Small intestine (tissue), 7 donors: ENCODE results near the gene TICAM2. TPM values are rescaled to one million over a fixed set of nuclear protein-coding genes. Genes with fewer than 3 reads are reported as not detected.

ENCODE experiments used
- DNase-seq, 2 donors: peaks; one replicate each; pipeline versions ENCODE4 v3.0.0 to v3.0.0-alpha.2; 2013
- FAIRE-seq: peaks from 2 replicates; lab custom pipeline; 2012; peaks lifted over from hg19 to GRCh38; lab: Jason Lieb, UNC
- H3K27ac ChIP-seq, 3 donors: one replicate each; pipeline ENCODE4 v1.5.1; 2013; ENCODE audit warnings: low read length in 2 of 3, mild to moderate bottlenecking in 2 of 3, control low read depth in 1 of 3, inconsistent platforms in 1 of 3, low read depth in 1 of 3, moderate library complexity in 1 of 3
- H3K27me3 ChIP-seq, 3 donors: one replicate each; pipeline ENCODE4 v1.6.1; 2013; ENCODE audit warnings: low read length in 3 of 3, inconsistent platforms in 1 of 3; ENCODE audit not compliant: control insufficient read depth in 3 of 3, insufficient read depth in 3 of 3
- H3K36me3 ChIP-seq, 3 donors: one replicate each; pipeline ENCODE4 v1.6.1; 2013; ENCODE audit warnings: low read length in 3 of 3, inconsistent platforms in 1 of 3, low read depth in 1 of 3, mild to moderate bottlenecking in 1 of 3, moderate library complexity in 1 of 3; ENCODE audit not compliant: control insufficient read depth in 3 of 3, insufficient read depth in 2 of 3
- H3K4me1 ChIP-seq, 3 donors: one replicate each; pipeline ENCODE4 v1.6.1; 2013; ENCODE audit warnings: low read length in 2 of 3, inconsistent platforms in 1 of 3, low read depth in 1 of 3, mild to moderate bottlenecking in 1 of 3, moderate library complexity in 1 of 3; ENCODE audit not compliant: control insufficient read depth in 3 of 3, insufficient read depth in 2 of 3
- H3K4me3 ChIP-seq, 3 donors: one replicate each; pipeline ENCODE4 v1.5.1; 2013; ENCODE audit warnings: low read length in 3 of 3, control low read depth in 1 of 3, inconsistent platforms in 1 of 3, low read depth in 1 of 3, mild to moderate bottlenecking in 1 of 3, moderate library complexity in 1 of 3
- H3K9me3 ChIP-seq, 2 donors: one replicate each; pipeline ENCODE4 v1.6.1; 2013; ENCODE audit warnings: low read depth in 1 of 2, low read length in 1 of 2; ENCODE audit not compliant: control insufficient read depth in 2 of 2, insufficient read depth in 1 of 2
- WGBS, 3 donors: extraction: QIAGEN DNeasy Blood & Tissue Kit; methylation state at CpG; one replicate each; pipeline ENCODE4 v1.1.7; 2013; 5-methylcytosine and 5-hydroxymethylcytosine counted together
- polyA plus RNA-seq, 4 donors: library from polyadenylated mRNA; stranded (reverse) in 3 of 4; unstranded in 1 of 4; fragments of 200-250 nt in 3 of 4; fragments of 120-200 nt in 1 of 4; gene quantifications; one replicate each; pipeline versions ENCODE4 v1.2.1 to v1.2.3, GENCODE V29; 2013
- donor health status: healthy with polysubstance abuse.
- donor health status: control.
- donor health status: control.
- donor health status: Bipolar disorder and iron deficiency.
- donor health status: healthy.

TICAM2 gene
- polyA plus RNA-seq, 4 donors: 0.27 to 2.2 (median 1.5) TPM

DNA sequence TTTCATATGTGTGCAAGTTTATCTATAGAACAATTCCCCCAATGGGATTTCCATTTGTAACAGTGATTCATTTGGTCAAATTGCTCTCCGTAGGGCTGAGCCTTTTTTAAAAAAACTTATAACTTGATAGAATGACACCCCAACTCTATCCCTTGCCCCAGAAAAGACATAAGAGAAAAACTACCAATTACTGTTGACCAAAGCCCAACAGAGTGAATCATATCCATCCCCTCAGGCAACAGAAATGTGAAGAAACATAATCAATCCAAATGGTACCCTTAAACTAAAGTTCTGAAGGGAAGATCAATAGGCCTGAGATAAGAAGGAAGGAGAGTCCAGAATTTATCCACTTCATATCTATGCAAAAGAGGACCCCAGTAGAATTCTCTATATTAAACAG lies 17.8 kb downstream of the TICAM2 start:
- Histone ChIP-seq H3K4me1 (no peaks in the 10 kb centered on the region), H3K36me3 (no peaks in the 10 kb centered on the region), H3K27ac (no peak overlapping the region), H3K4me3 (no peak overlapping the region), H3K9me3 (no peaks in the 10 kb centered on the region), H3K27me3 (no peaks in the 10 kb centered on the region)
- no peak for FAIRE-seq
- no peak for DNase-seq
- 82 to 88% (median 86%) methylated on average over 1 of the region's 1 CpG for WGBS, 3 donors

DNA sequence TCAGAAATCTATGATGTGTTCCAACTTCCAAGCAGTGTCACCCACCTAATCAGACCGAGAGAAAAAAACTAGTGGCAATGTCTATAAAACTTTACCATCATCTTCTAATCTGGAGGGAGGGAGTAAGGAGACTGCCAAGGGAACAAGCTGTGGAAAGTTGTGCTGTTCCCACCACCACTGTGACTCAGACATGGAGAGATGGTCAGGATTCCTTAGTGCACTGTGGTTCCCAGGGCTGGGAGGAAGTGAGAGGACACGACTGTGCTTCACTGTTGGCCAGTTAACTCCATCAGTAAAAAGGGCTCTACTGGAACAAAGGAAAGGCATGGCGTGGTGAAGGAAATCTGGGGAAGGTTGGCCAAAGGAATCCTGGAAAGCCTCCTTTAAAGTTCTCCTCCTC lies 18.8 kb downstream of the TICAM2 start:
- WGBS, 3 donors: 69 to 79% (median 76%) methylated on average over 3 of the region's 3 CpGs
- FAIRE-seq: no peak
- DNase-seq: no peak
- Histone ChIP-seq H3K27me3 (no peaks in the 10 kb centered on the region), H3K4me3 (no peak overlapping the region), H3K4me1 (no peaks in the 10 kb centered on the region), H3K27ac (no peak overlapping the region), H3K36me3 (no peaks in the 10 kb centered on the region), H3K9me3 (no peaks in the 10 kb centered on the region)

DNA sequence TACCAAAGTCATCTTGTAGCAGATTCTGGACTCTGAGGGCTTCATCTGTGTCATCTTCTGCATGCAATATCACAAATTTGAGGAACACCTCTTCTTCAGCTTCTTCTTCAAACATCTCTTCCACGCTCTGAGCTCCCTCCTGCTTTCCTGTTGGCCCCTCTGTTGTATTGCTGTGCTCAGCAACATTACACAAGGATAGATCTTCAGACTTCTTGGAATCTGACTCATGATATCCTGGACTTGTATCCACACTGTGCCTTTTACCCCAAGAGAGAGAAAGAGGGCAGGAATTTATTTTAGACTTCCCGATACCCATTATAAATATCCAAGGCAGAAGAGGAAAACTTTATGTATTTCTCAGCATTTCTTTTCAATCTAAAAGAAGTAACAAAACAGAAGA lies 21.3 kb downstream of the TICAM2 start:
- Histone ChIP-seq H3K4me1 (no peaks in the 10 kb centered on the region), H3K36me3 (no peaks in the 10 kb centered on the region), H3K27me3 (no peaks in the 10 kb centered on the region), H3K9me3 (peaks cover 0 to 3% of the 10 kb centered on the region in 2 donors), H3K27ac (no peak overlapping the region), H3K4me3 (no peak overlapping the region)
- DNase-seq: no peak
- FAIRE-seq: no peak
- 92 to 98% (median 96%) methylated on average over 2 of the region's 2 CpGs for WGBS, 3 donors

DNA sequence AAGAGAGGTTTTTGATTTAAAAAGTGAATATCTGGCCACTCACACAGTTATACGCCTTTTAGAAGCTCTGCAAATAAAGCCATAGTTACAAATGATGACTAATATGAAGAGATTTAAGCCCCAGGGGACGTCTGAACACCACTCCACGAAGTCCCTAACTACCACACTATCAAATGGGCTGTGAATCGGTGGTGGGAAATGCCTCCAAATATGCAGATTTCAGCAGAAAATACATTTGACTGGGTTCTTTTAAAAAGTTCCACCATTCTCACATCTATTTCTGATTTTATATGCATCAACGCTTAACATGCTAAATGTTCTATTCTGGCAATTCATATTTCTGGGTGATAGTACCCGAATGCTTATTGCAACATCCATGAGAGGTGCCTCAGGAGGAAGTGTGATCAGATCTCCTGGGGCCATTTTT lies 22.5 kb downstream of the TICAM2 start:
- Histone ChIP-seq H3K9me3 (peaks cover 0 to 3% of the 10 kb centered on the region in 2 donors), H3K4me3 (no peak overlapping the region), H3K27ac (no peak overlapping the region), H3K27me3 (no peaks in the 10 kb centered on the region), H3K36me3 (no peaks in the 10 kb centered on the region), H3K4me1 (no peaks in the 10 kb centered on the region)
- FAIRE-seq (no peak), DNase-seq (no peak)
- 69 to 90% (median 81%) methylated on average over 6 of the region's 6 CpGs for WGBS, 3 donors

DNA sequence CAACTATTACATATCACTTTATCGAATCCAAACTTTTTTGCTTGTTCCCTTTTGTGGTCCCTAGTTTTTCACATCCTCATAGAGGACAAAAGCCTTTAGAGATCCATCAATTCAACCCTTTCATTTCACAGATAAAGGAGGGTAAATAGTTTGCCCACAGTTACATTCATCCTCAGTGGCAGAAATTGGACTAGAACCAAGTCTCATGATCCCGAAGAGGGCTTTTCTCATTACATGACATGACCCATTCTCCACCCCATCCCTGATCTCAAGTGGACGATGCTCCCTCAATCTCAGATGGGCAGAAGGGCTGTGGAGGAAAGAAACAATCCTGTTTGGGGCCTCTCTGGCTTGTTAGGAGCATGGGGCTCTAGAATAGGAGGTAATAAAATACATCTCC lies 23.1 kb downstream of the TICAM2 start:
- Histone ChIP-seq H3K9me3 (peaks cover 0 to 3% of the 10 kb centered on the region in 2 donors), H3K27ac (no peak overlapping the region), H3K4me3 (no peak overlapping the region), H3K4me1 (no peaks in the 10 kb centered on the region), H3K27me3 (no peaks in the 10 kb centered on the region), H3K36me3 (no peaks in the 10 kb centered on the region)
- WGBS, 3 donors: 81 to 89% (median 87%) methylated on average over 3 of the region's 3 CpGs
- no peak for FAIRE-seq
- no peak for DNase-seq

DNA sequence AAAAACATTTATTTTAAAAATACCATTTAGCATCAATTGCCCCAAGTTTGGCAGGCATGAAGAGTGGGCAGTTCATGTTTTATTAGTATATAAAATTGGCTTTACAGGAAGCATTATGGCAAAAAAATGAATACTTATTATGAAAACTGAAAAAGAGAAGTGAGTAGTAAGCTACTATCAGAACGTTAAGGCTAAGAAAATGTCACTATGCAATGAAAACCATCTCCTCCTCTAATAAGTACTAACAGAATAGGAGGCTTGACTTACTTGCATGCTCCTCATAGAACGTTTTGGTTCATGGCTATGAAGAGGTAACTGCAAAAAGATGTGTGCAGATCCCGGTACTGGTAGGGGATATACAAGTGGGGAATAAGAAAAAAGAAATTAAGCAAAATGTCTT lies 23.6 kb downstream of the TICAM2 start:
- FAIRE-seq: no peak
- no peak overlapping the region for H3K27ac ChIP-seq
- no peak for DNase-seq
- H3K9me3 ChIP-seq: peaks cover 0 to 3% of the 10 kb centered on the region in 2 donors
- no peaks in the 10 kb centered on the region for H3K36me3 ChIP-seq
- no peaks in the 10 kb centered on the region for H3K27me3 ChIP-seq
- H3K4me3 ChIP-seq: no peak overlapping the region
- no peaks in the 10 kb centered on the region for H3K4me1 ChIP-seq
- WGBS, 3 donors: 77 to 93% (median 82%) methylated on average over 3 of the region's 3 CpGs

DNA sequence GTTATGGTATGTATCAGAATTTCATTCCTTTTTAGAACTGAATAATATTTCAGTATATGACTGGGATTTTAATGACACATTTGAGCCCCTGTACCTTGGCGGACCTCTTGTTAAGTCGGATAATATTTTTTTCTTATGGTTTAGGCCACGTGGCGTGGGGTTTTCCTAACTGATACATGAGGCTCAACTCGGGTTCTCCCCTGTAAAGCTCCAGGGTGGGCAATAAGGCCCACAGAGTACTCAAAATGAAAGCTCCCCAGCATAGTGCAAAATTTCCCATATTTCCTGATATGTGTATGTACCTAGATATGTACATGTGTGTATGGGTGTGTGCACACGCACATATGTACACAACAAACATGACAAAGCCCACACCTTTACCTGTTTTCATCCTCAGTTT lies 24.5 kb downstream of the TICAM2 start:
- Histone ChIP-seq H3K27me3 (no peaks in the 10 kb centered on the region), H3K4me1 (no peaks in the 10 kb centered on the region), H3K9me3 (peaks cover 0 to 3% of the 10 kb centered on the region in 2 donors), H3K4me3 (no peak overlapping the region), H3K36me3 (no peaks in the 10 kb centered on the region), H3K27ac (no peak overlapping the region)
- 80 to 91% (median 88%) methylated on average over 6 of the region's 6 CpGs for WGBS, 3 donors
- DNase-seq (no peak), FAIRE-seq (no peak)

GRCh38 chr5:115577329-115577728 lies 24.9 kb downstream of the TICAM2 start:
- DNase-seq: no peak
- no peaks in the 10 kb centered on the region for H3K27me3 ChIP-seq
- no peaks in the 10 kb centered on the region for H3K4me1 ChIP-seq
- no peak for FAIRE-seq
- H3K4me3 ChIP-seq: no peak overlapping the region
- H3K36me3 ChIP-seq: no peaks in the 10 kb centered on the region
- 69 to 83% (median 75%) methylated on average over 2 of the region's 2 CpGs for WGBS, 3 donors
- H3K9me3 ChIP-seq: peaks cover 0 to 3% of the 10 kb centered on the region in 2 donors
- H3K27ac ChIP-seq: no peak overlapping the region
